GM10248 (cell line): Measurements from ENCODE around the gene KLHL29.

Source experiments
- CTCF ChIA-PET: fragments of 300-600 bp; sonication (Branson Sonifier 250); formaldehyde crosslinking; extraction: SDS; loops from one replicate; lab custom pipeline; 2021; ENCODE audit warnings: antibody characterized with exemption; lab: Yijun Ruan, JAX
- POLR2A ChIA-PET: fragments of 350-650 bp; sonication (Branson Sonifier 250); formaldehyde crosslinking; extraction: SDS; loops from one replicate; lab custom pipeline; 2020; ENCODE audit warnings: antibody characterized with exemption; lab: Yijun Ruan, JAX
- DNase-seq: peaks from one replicate; pipeline ENCODE4 v3.0.0; 2012; ENCODE audit errors: extremely low spot score
- CTCF ChIP-seq: IDR thresholded peaks from 2 replicates; pipeline ENCODE4 v1.5.1; 2012; ENCODE audit warnings: mild to moderate bottlenecking, low read depth; ENCODE audit errors: extremely low read depth, missing control alignments, control extremely low read depth

KLHL29 gene

GRCh38 chr2:23485841-23486683, 101.1 kb downstream of the KLHL29 start:
- no peak for DNase-seq
- TF ChIP-seq CTCF: no peak
- ChIA-PET POLR2A (no interaction called here), CTCF (interaction anchor here (0.7 to 1.1 kb wide), 2 partner anchors 8 to 10 kb away, joined by 3 read pairs; no protein-coding TSS in a partner anchor)

GRCh38 chr2:23486684-23487075, 101.7 kb downstream of the KLHL29 start:
- no peak for TF ChIP-seq CTCF
- ChIA-PET CTCF (interaction anchor here (0.7 to 1.1 kb wide), 3 partner anchors 9 to 38 kb away, joined by 3 read pairs; no protein-coding TSS in a partner anchor), POLR2A (no interaction called here)
- DNase-seq: no peak

DNA sequence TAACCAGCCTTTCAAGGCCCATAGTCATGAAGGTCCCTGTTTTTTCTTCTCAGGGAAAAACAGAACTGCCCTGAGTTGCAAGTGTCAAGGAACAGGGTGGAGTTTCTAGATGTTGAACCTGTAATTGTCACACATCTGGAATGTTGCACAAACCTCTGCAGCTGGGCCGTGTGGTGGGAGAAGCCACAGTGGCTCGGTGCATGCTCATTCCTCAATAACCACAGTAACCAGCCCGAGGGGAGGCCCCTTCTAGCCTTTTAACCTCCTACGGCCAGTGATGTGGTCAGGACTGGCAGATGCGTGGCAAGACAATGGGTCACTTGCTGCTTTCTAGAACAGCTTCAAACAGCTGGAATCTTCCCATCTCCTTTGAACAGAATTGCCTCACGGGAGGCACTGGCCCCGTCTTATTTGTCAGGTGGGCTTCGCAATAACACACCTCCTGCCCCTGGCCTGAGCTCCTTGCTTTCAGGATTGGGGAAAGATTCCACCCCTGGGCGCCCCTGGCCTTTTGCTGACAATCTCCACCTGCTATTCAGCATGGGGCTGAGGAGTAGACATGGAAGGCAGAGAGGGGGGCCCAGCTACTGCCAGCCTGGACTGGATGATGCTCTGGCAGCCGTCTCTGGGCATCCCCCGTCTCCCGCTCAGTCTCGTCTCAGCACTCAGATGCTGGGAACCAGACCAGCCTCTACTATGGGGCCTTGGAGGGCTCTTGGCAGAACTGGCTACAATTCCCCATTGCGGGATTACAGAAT, 102.9 kb downstream of the KLHL29 start:
- TF ChIP-seq CTCF: no peak
- POLR2A ChIA-PET: no interaction called here
- CTCF ChIA-PET: interaction anchor here (1.0 kb wide), 1 partner anchor 12 kb away, joined by 3 read pairs; no protein-coding TSS in a partner anchor
- peak; percentile 49 for DNase-seq

DNA sequence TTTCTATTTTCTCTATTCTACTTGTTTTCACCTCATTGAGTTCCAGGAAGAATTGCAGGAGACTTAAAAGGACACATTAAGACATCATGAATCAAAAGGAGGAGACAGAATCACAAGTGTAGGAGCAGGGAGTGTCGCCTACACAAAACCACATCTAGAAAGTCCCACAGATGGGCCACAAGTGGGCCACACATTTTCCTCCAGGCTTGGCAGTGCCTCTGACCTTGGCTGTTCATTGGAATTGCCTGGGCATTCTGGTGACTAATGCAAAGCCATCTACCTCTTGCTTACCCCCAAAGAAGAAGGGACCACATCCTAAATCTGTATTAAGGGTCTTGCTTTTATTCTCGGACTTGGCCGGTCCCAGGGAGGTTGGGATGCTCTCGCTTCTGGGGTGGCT, 103.6 kb downstream of the KLHL29 start:
- TF ChIP-seq CTCF: no peak
- no peak for DNase-seq
- CTCF ChIA-PET: no interaction called here
- POLR2A ChIA-PET: no interaction called here

GRCh38 chr2:23489471-23490322, 104.7 kb downstream of the KLHL29 start:
- POLR2A ChIA-PET: no interaction called here
- TF ChIP-seq CTCF: no peak

More at GRCh38 chr2:23489471-23490322, 104.7 kb downstream of the KLHL29 start:
- CTCF ChIA-PET: interaction anchor here (0.6 to 1.0 kb wide), 2 partner anchors 9 to 14 kb away, joined by 4 to 6 read pairs; no protein-coding TSS in a partner anchor
- DNase-seq: no peak
